SK-N-SH (cell line): Measurements from ENCODE around the gene ACOT4. TPM values are rescaled to one million over a fixed set of nuclear protein-coding genes. Genes with fewer than 3 reads are reported as not detected.

Experiments used
- CTCF ChIA-PET: fragments of 300-600, 350-600 bp; formaldehyde crosslinking; extraction: SDS; loops from one replicate; lab custom pipeline; 2021; lab: Yijun Ruan, JAX
- POLR2A ChIA-PET: fragments of 350-600 bp; sonication (Branson Sonifier 250); formaldehyde crosslinking; extraction: SDS; loops from one replicate; lab custom pipeline; 2020; ENCODE audit warnings: antibody characterized with exemption, inconsistent platforms; lab: Yijun Ruan, JAX
- DNase-seq: peaks from one replicate; pipeline ENCODE4 v3.0.0; 2012
- H2AFZ ChIP-seq: fragments of 200-600 bp; sonication (generic); 2 replicates; pipeline ENCODE4 v1.8.1; 2016; ENCODE audit warnings: antibody characterized with exemption, mild to moderate bottlenecking, low read depth
- H3F3A ChIP-seq: fragments of 200-600 bp; sonication (generic); replicated peaks from 2 replicates; pipeline ENCODE3; 2016; ENCODE audit warnings: antibody characterized with exemption, mild to moderate bottlenecking; ENCODE audit not compliant: insufficient read depth
- H3K27ac ChIP-seq, 2 experiments: fragments of 200-500 bp in 1 of 2; fragments of 200-600 bp in 1 of 2; sonication (Bioruptor generic) in 1 of 2; sonication (generic), shearing (Covaris generic) in 1 of 2; 2 replicates each; pipeline versions ENCODE4 v1.5.1 to v1.6.1; 2014 to 2016; ENCODE audit warnings: low read depth in 2 of 2, inconsistent platforms in 1 of 2, low read length in 1 of 2, mild to moderate bottlenecking in 1 of 2, mixed read lengths in 1 of 2
- H3K27me3 ChIP-seq: fragments of 200-600 bp; sonication (generic), shearing (Covaris generic); 2 replicates; pipeline ENCODE4 v1.6.1; 2016; ENCODE audit warnings: mixed run types; ENCODE audit not compliant: insufficient read depth
- H3K36me3 ChIP-seq, 2 experiments: fragments of 200-500 bp in 1 of 2; fragments of 200-600 bp in 1 of 2; sonication (Bioruptor generic) in 1 of 2; sonication (generic) in 1 of 2; replicated peaks in 1 of 2; 2 replicates each; pipeline versions ENCODE3 to v1.5.1; 2014 to 2016; ENCODE audit warnings: low read length in 1 of 2, mild to moderate bottlenecking in 1 of 2; ENCODE audit not compliant: insufficient read depth in 2 of 2, control insufficient read depth in 1 of 2
- H3K4me1 ChIP-seq, 2 experiments: fragments of 200-500 bp in 1 of 2; fragments of 200-600 bp in 1 of 2; sonication (Bioruptor generic) in 1 of 2; sonication (generic), shearing (Covaris generic) in 1 of 2; 2 replicates each; pipeline versions ENCODE4 v1.5.1 to v1.6.1; 2014 to 2016; ENCODE audit warnings: low read depth in 1 of 2, low read length in 1 of 2, mixed run types in 1 of 2; ENCODE audit not compliant: insufficient read depth in 2 of 2, control insufficient read depth in 1 of 2
- H3K4me2 ChIP-seq: fragments of 200-600 bp; sonication (generic), shearing (Covaris generic); 2 replicates; pipeline ENCODE4 v1.6.1; 2017; ENCODE audit warnings: mixed run types
- H3K4me3 ChIP-seq, 2 experiments: fragments of 200-500 bp in 1 of 2; fragments of 200-600 bp in 1 of 2; sonication (Bioruptor generic) in 1 of 2; sonication (generic), shearing (Covaris generic) in 1 of 2; 2 replicates each; pipeline versions ENCODE4 v1.5.1 to v1.8.1; 2014 to 2016; ENCODE audit warnings: low read depth in 2 of 2, inconsistent platforms in 1 of 2, low read length in 1 of 2, mild to moderate bottlenecking in 1 of 2, mixed read lengths in 1 of 2, moderate library complexity in 1 of 2
- H3K79me2 ChIP-seq: fragments of 200-600 bp; sonication (generic); 2 replicates; pipeline ENCODE4 v1.8.1; 2017; ENCODE audit warnings: mild to moderate bottlenecking; ENCODE audit not compliant: insufficient read depth
- H3K9ac ChIP-seq: fragments of 200-600 bp; sonication (generic); 2 replicates; pipeline ENCODE4 v1.6.1; 2017; ENCODE audit warnings: mixed run types
- H3K9me2 ChIP-seq: fragments of 200-600 bp; sonication (generic); 2 replicates; pipeline ENCODE4 v1.6.1; 2017; ENCODE audit warnings: mixed run types
- H3K9me3 ChIP-seq: fragments of 200-600 bp; sonication (generic); 2 replicates; pipeline ENCODE4 v1.6.1; 2017; ENCODE audit warnings: mixed run types, mild to moderate bottlenecking, moderate library complexity
- H4K20me1 ChIP-seq: fragments of 200-600 bp; sonication (generic); 2 replicates; pipeline ENCODE4 v1.6.1; 2017; ENCODE audit warnings: mild to moderate bottlenecking, mixed run types; ENCODE audit not compliant: insufficient read depth
- EZH2phosphoT487 ChIP-seq: fragments of 200-600 bp; sonication (generic); IDR thresholded peaks from 2 replicates; pipeline ENCODE4 v1.6.1; 2017; ENCODE audit warnings: low read depth, mixed run types, mild to moderate bottlenecking, antibody characterized with exemption, moderate library complexity, borderline replicate concordance
- FOSL2 ChIP-seq: IDR thresholded peaks from 2 replicates; pipeline ENCODE4 v1.4.0; 2012; ENCODE audit warnings: low read depth, mild to moderate bottlenecking, moderate library complexity, borderline replicate concordance
- FOXJ3 ChIP-seq: sonication (generic); formaldehyde crosslinking; IDR thresholded peaks from 2 replicates; pipeline ENCODE4 v1.5.1; 2020; ENCODE audit warnings: mild to moderate bottlenecking, missing genetic modification reagents
- GABPA ChIP-seq: IDR thresholded peaks from 2 replicates; pipeline ENCODE4 v1.4.0; 2012; ENCODE audit warnings: low read depth, mild to moderate bottlenecking
- MEF2A ChIP-seq: IDR thresholded peaks from 2 replicates; pipeline ENCODE4 v1.4.0; 2012; ENCODE audit warnings: low read depth, borderline replicate concordance
- NRF1 ChIP-seq: IDR thresholded peaks from 2 replicates; pipeline ENCODE4 v1.6.1; 2012; ENCODE audit warnings: low read depth, mild to moderate bottlenecking, low read length
- POLR2AphosphoS5 ChIP-seq: IDR thresholded peaks from 2 replicates; pipeline ENCODE4 v1.6.1; 2012; ENCODE audit warnings: low read depth, low read length
- TCF12 ChIP-seq: IDR thresholded peaks from 2 replicates; pipeline ENCODE4 v1.4.0; 2012
- YY1 ChIP-seq: IDR thresholded peaks from 2 replicates; pipeline ENCODE4 v1.4.0; 2012; ENCODE audit warnings: low read depth, mild to moderate bottlenecking
- WGBS: methylation state at CpG from one replicate; pipeline ENCODE4 v1.1.6; 2017; ENCODE audit warnings: low lambda C conversion rate; 5-methylcytosine and 5-hydroxymethylcytosine counted together
- polyA plus RNA-seq, 3 experiments: library from polyadenylated mRNA; depleted of rRNA; stranded (reverse); fragments of >200 nt; gene quantifications; 2 replicates each; pipeline ENCODE4 v1.2.3, GENCODE V29; 2012
- TF ChIP-seq, protein P1 (sequence below): fragments of 150-350 bp; IDR thresholded peaks from 2 replicates; pipeline ENCODE4 v1.6.1; 2017; ENCODE audit warnings: antibody characterized with exemption, low read length, low read depth, borderline replicate concordance
- TF ChIP-seq, protein P2 (sequence below): IDR thresholded peaks from 2 replicates; pipeline ENCODE4 v1.4.0; 2012; ENCODE audit warnings: low read depth, borderline replicate concordance

The ACOT4 gene
- polyA plus RNA-seq, 1 of the 3 experiments (the other 2 are of a cell fraction): 0.12 TPM

DNA sequence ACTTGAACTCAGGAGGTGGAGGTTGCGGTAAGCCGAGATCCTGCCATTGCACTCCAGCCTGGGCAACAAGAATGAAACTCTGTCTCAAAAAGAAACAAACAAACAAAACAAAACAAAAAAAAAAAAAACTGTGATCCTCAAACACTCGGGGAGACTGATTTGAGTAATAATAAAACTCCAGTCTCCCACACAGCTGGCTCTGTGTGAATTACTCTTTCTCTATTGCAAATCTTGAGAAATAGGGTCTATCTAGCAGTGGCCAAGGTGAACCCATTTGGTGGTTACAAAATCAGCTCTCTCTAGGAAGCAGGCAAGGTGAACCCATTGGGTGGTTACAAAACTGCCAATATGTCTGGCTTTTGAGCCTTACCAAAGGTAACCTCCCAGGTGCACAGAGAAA lies 14.6 kb downstream of the ACOT4 start (continued):
- no peak for TF ChIP-seq POLR2AphosphoS5
- TF ChIP-seq, protein P1, sequence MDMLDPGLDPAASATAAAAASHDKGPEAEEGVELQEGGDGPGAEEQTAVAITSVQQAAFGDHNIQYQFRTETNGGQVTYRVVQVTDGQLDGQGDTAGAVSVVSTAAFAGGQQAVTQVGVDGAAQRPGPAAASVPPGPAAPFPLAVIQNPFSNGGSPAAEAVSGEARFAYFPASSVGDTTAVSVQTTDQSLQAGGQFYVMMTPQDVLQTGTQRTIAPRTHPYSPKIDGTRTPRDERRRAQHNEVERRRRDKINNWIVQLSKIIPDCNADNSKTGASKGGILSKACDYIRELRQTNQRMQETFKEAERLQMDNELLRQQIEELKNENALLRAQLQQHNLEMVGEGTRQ: no peak
- TF ChIP-seq FOSL2: no peak
- TF ChIP-seq NRF1: no peak
- TF ChIP-seq EZH2phosphoT487: no peak
- no peak for TF ChIP-seq YY1
- TF ChIP-seq MEF2A: no peak
- TF ChIP-seq GABPA: no peak
- TF ChIP-seq FOXJ3: no peak

DNA sequence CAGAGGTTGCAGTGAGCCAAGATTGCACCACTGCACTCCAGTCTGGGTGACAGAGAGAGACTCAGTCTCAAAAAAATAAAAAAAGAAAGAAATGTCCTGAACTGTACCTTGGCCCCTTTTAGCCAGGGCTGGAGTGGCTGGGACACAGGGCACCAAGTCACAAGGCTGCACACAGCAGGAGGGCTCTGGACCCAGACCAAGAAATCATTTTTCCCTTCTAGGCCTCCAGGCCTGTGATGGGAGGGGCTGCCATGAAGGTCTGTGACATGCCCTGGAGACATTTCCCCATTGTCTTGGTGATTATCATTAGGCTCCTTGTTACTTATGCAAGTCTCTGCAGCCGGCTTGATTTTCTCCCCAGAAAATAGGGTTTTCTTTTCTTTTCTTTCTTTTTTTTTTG lies 15.6 kb downstream of the ACOT4 start:
- no peaks in the 10 kb centered on the region for H3K4me1 ChIP-seq
- no peaks in the 10 kb centered on the region for H3F3A ChIP-seq
- no peak overlapping the region for H3K4me3 ChIP-seq
- DNase-seq: no peak
- no peak overlapping the region for H2AFZ ChIP-seq
- no peak for TF ChIP-seq FOSL2
- TF ChIP-seq, all 33 proteins: peak for 0
- Histone ChIP-seq H3K9ac (no peak overlapping the region), H3K36me3 (no peaks in the 10 kb centered on the region), H3K4me2 (no peak overlapping the region), H3K9me2 (no peaks in the 10 kb centered on the region), H4K20me1 (no peaks in the 10 kb centered on the region), H3K27me3 (no peaks in the 10 kb centered on the region), H3K79me2 (no peaks in the 10 kb centered on the region), H3K27ac (no peak overlapping the region), H3K9me3 (no peaks in the 10 kb centered on the region)
- POLR2A ChIA-PET: no interaction called here
- CTCF ChIA-PET: no interaction called here
- 85% methylated on average over 1 of the region's 1 CpG for WGBS

DNA sequence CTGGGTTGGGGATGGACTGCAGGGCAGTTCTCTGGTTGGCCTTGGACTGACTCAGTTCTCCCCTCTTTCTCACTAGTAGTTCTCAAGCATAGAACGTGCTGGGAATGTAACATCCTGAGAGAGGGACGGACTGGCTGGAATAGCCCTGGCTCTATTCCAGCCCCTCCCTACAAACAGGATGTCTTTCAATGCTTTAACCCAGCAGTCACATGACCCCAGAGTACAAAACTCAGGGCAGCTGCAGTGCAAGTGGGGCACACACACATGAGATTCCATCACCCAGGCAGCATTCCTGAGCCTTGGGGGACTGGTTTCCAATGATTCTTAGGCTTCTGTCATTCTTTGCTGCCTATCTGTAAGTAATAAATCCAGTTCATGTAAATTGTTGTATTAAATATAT lies 19.0 kb downstream of the ACOT4 start:
- 73% methylated on average over 2 of the region's 2 CpGs for WGBS
- no peaks in the 10 kb centered on the region for H3K9me3 ChIP-seq
- no peaks in the 10 kb centered on the region for H3K9me2 ChIP-seq
- H4K20me1 ChIP-seq: no peaks in the 10 kb centered on the region
- H3K4me2 ChIP-seq: no peak overlapping the region
- no peaks in the 10 kb centered on the region for H3K79me2 ChIP-seq
- H3K4me3 ChIP-seq: no peak overlapping the region
- H3K4me1 ChIP-seq: no peaks in the 10 kb centered on the region
- no peak overlapping the region for H3K9ac ChIP-seq
- H3K27ac ChIP-seq: no peak overlapping the region
- CTCF ChIA-PET: no interaction called here
- POLR2A ChIA-PET: no interaction called here
- H3F3A ChIP-seq: peaks cover 11% of the 10 kb centered on the region
- DNase-seq: no peak
- no peaks in the 10 kb centered on the region for H3K36me3 ChIP-seq
- no peaks in the 10 kb centered on the region for H3K27me3 ChIP-seq
- TF ChIP-seq, protein P2, sequence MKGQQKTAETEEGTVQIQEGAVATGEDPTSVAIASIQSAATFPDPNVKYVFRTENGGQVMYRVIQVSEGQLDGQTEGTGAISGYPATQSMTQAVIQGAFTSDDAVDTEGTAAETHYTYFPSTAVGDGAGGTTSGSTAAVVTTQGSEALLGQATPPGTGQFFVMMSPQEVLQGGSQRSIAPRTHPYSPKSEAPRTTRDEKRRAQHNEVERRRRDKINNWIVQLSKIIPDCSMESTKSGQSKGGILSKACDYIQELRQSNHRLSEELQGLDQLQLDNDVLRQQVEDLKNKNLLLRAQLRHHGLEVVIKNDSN: 0 out of 2 replicates have a peak, but pooled peaks have one; percentile 28
- no peak for TF ChIP-seq TCF12
- no peak overlapping the region for H2AFZ ChIP-seq
